CD8-positive, alpha-beta memory T cell (primary cell): ENCODE data around the gene ZNF217. TPM values are rescaled to one million over a fixed set of nuclear protein-coding genes. Genes with fewer than 3 reads are reported as not detected.
"Not testable (repeated sequence)": the region's sequence is repeated elsewhere in the genome, so short reads cannot be mapped to it uniquely, and the experiment has no call there.

Experiments
- CTCF ChIA-PET: fragments of 350-600 bp; sonication (Branson Sonifier 250); formaldehyde crosslinking; loops from one replicate; lab custom pipeline; 2021; ENCODE audit warnings: antibody characterized with exemption; lab: Charles Lee
- POLR2A ChIA-PET: fragments of 350-600 bp; sonication (Branson Sonifier 250); formaldehyde crosslinking; loops from one replicate; lab custom pipeline; 2021; ENCODE audit warnings: antibody characterized with exemption; lab: Charles Lee
- DNase-seq, 5 donors: peaks; one replicate each; pipeline versions ENCODE4 v3.0.0 to v3.0.0-alpha.2; 2020 to 2022; ENCODE audit warnings: mixed read lengths in 1 of 5
- H3K27ac ChIP-seq: one replicate; pipeline ENCODE4 v1.7.0; 2013; ENCODE audit warnings: low read depth, mild to moderate bottlenecking, low read length, moderate library complexity
- H3K27me3 ChIP-seq: 2 replicates; pipeline ENCODE4 v1.7.0; 2013; ENCODE audit warnings: low read length, mild to moderate bottlenecking; ENCODE audit not compliant: insufficient read depth, poor library complexity, severe bottlenecking
- H3K36me3 ChIP-seq: 2 replicates; pipeline ENCODE4 v1.7.0; 2013; ENCODE audit warnings: mild to moderate bottlenecking, low read length, moderate library complexity; ENCODE audit not compliant: insufficient read depth
- H3K4me1 ChIP-seq: 2 replicates; pipeline ENCODE4 v1.7.0; 2013; ENCODE audit warnings: mild to moderate bottlenecking, low read length, moderate library complexity; ENCODE audit not compliant: insufficient read depth
- H3K4me3 ChIP-seq: 2 replicates; pipeline ENCODE4 v1.7.0; 2013; ENCODE audit warnings: mild to moderate bottlenecking, low read length
- H3K9me3 ChIP-seq: 2 replicates; pipeline ENCODE4 v1.7.0; 2013; ENCODE audit warnings: mild to moderate bottlenecking, low read length
- H3K27ac Mint-ChIP-seq, 8 donors: one replicate each; pipeline ENCODE4 v1.8.0; 2020 to 2021; ENCODE audit warnings: mixed read lengths in 8 of 8, mild to moderate bottlenecking in 6 of 8, inconsistent platforms in 3 of 8, moderate library complexity in 3 of 8
- H3K27me3 Mint-ChIP-seq, 2 donors: one replicate each; pipeline ENCODE4 v1.8.0; 2020 to 2021; ENCODE audit warnings: mixed read lengths in 2 of 2, mild to moderate bottlenecking in 1 of 2, moderate library complexity in 1 of 2
- H3K36me3 Mint-ChIP-seq, 3 donors: one replicate each; pipeline ENCODE4 v1.8.0; 2020 to 2021; ENCODE audit warnings: mixed read lengths in 3 of 3, inconsistent platforms in 1 of 3, mild to moderate bottlenecking in 1 of 3
- H3K4me1 Mint-ChIP-seq, 3 donors: one replicate each; pipeline ENCODE4 v1.8.0; 2020 to 2021; ENCODE audit warnings: mixed read lengths in 3 of 3, inconsistent platforms in 1 of 3, mild to moderate bottlenecking in 1 of 3
- H3K4me3 Mint-ChIP-seq, 7 donors: one replicate each; pipeline ENCODE4 v1.8.0; 2020 to 2021; ENCODE audit warnings: mixed read lengths in 7 of 7, mild to moderate bottlenecking in 6 of 7, moderate library complexity in 4 of 7, inconsistent platforms in 2 of 7
- H3K9me3 Mint-ChIP-seq, 5 donors: one replicate each; pipeline ENCODE4 v1.8.0; 2020 to 2022; ENCODE audit warnings: mixed read lengths in 5 of 5, mild to moderate bottlenecking in 3 of 5, moderate library complexity in 2 of 5, inconsistent platforms in 1 of 5
- polyA plus RNA-seq: library from polyadenylated mRNA; unstranded; fragments of 300-500 nt; fragmentation: Illumina TruSeq; gene quantifications from one replicate; pipeline ENCODE4 v1.2.3, GENCODE V29; 2021
- total RNA-seq, 2 experiments: library from RNA; stranded (reverse); gene quantifications; one replicate each; pipeline ENCODE4 v1.2.3, GENCODE V29; 2021

The ZNF217 gene
- total and polyA plus RNA-seq, 3 experiments from 2014 or later, result 24.0 to 54.3 (median 52.5) TPM

DNA sequence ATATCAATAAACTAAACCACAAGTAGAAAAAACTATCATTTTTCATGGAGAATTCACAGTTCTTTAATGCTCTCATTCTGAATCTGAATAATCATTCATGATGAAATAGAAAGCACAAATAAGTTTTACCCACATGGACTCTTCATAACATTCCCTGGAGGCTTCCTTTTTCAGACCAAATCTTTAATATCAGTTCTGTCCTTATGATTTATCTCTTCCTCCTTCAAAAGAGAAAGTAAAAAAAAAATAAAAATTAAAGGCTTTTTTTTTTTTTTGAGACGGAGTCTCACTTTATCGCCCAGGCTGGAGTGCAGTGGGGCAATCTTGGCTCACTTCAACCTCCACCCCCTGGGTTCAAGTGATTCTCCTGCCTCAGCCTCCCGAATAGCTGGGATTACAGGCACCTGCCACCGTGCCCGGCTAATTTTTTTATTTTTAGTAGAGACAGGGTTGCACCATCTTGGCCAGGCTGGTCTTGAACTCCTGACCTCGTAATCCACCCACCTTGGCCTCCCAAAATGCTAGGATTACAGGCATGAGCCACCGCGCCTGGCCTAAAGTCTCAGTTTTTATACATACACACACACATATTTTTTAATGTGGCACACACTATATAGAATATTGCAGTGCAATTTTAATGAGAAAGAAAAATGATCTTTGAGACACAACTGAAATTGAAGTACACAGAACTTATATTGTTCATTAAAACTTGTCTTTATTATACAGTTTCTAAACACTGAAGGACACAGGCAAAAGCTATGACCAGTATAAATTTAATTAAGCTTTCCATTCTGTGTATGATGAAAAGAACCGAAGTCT, 31.9 kb upstream of the ZNF217 start:
- ChIA-PET CTCF (interaction anchor here (0.9 to 1.1 kb wide), 2 partner anchors 10 to 290 kb away, joined by 3 read pairs; no protein-coding TSS in a partner anchor), POLR2A (no interaction called here)
- Mint-ChIP-seq H3K27ac (no peak overlapping the region), H3K4me1 (peaks cover 32 to 41% (median 32%) of the 10 kb centered on the region in 3 donors), H3K27me3 (no peaks in the 10 kb centered on the region), H3K4me3 (no peak overlapping the region), H3K36me3 (no peaks in the 10 kb centered on the region), H3K9me3 (no peaks in the 10 kb centered on the region)
- Histone ChIP-seq H3K9me3 (no peaks in the 10 kb centered on the region), H3K4me1 (peaks cover 31% of the 10 kb centered on the region), H3K27me3 (no peaks in the 10 kb centered on the region), H3K4me3 (no peak overlapping the region), H3K27ac (no peak overlapping the region), H3K36me3 (no peaks in the 10 kb centered on the region)
- no peak for DNase-seq

DNA sequence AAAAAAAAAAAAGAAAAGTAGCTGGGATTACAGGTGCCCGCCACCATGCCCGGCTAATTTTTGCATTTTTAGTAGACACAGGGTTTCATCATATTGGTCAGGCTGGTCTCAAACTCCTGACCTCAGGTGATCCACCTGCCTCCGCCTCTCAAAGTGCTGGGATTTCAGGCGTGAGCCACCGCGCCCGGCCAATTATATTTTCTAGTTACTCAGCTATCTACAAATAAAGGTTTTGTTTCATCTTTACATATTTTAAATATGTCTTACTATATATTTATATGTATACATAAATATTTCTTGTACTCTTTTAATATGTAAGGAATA, 31.2 kb upstream of the ZNF217 start:
- H3K4me3 ChIP-seq, H3K27me3 ChIP-seq, POLR2A ChIA-PET, H3K36me3 Mint-ChIP-seq, H3K9me3 ChIP-seq, H3K4me3 Mint-ChIP-seq, DNase-seq, H3K27me3 Mint-ChIP-seq, H3K36me3 ChIP-seq, H3K9me3 Mint-ChIP-seq, H3K27ac ChIP-seq, H3K27ac Mint-ChIP-seq: not testable (repeated sequence)
- peaks cover 32% of the 10 kb centered on the region for H3K4me1 ChIP-seq
- CTCF ChIA-PET, result interaction anchor here (0.9 to 1.1 kb wide), 2 partner anchors 9 to 291 kb away, joined by 3 read pairs; no protein-coding TSS in a partner anchor
- peaks cover 32 to 41% (median 32%) of the 10 kb centered on the region in 3 donors for H3K4me1 Mint-ChIP-seq

DNA sequence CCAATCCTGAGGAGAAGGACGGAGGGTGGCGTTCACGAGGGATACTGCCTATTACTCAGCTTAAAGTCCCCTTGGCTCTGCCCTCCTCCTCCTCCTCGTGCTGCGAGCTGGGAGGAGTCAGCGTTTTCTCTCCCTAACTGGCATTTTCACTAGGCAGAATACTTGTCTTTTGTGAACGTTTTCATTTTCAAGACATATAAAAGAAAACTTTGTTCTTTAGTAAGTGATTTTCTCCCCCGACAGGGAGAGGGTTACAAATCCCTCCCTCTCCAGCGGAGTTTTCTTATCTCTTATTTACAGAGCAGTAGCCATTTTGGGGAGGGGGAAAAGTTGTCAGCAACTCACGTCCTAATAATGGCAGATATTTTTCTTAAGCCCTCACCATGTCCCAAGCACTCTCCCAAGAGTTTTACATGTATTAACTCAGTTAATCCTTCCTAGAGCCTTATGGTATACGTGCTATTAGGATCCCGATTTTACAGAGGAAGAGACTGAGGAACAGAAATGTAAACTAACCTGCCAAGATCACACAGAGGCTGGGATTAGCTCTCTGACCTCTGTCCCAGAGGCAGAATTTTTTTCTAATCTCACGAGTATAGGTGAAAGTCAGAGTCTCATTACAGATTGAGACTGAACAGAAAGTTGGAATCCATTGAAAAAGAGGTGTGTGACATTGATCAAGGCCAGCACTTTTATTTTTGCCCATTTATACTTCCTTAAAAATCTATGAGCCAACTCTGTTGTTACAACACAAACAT, 30.0 kb upstream of the ZNF217 start:
- H3K36me3 ChIP-seq, result no peaks in the 10 kb centered on the region
- H3K4me1 Mint-ChIP-seq, result peaks cover 32 to 41% (median 32%) of the 10 kb centered on the region in 3 donors

DNA sequence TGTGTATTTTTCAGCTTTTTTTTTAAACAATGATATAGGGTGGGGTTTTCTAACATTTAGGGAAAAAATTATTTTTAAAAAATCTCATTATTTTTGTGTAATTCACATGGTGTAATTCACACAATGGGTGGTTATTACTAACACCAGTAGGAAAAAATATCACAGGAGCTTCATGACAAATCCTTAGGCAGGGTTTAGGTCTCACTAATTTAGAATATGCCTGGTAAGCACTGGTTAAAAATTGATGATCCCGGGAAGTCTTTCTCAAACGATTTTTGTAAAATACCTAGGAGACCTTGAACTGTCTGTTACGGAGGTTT, 29.5 kb upstream of the ZNF217 start:
- Mint-ChIP-seq H3K9me3 (no peaks in the 10 kb centered on the region), H3K27me3 (no peaks in the 10 kb centered on the region), H3K4me1 (peaks cover 32 to 41% (median 32%) of the 10 kb centered on the region in 3 donors), H3K4me3 (peak overlapping the region; percentile 74 to 85 (median 83)), H3K27ac (peak overlapping the region; percentile 72 to 92 (median 84)), H3K36me3 (no peaks in the 10 kb centered on the region)
- H3K9me3 ChIP-seq, result no peaks in the 10 kb centered on the region
- POLR2A ChIA-PET, result interaction anchor here (0.7 to 3.6 kb wide), 4 partner anchors 10 to 250 kb away, joined by 3 to 30 read pairs (median 8); no protein-coding TSS in a partner anchor
- peak overlapping the region; percentile 49 for H3K4me3 ChIP-seq
- H3K4me1 ChIP-seq, result peaks cover 32% of the 10 kb centered on the region
- CTCF ChIA-PET, result interaction anchor here (1.2 to 2.3 kb wide), 4 partner anchors 9 to 20 kb away, joined by 3 to 7 read pairs (median 6); no protein-coding TSS in a partner anchor
- no peaks in the 10 kb centered on the region for H3K36me3 ChIP-seq
- DNase-seq, result no peak
- no peaks in the 10 kb centered on the region for H3K27me3 ChIP-seq
- H3K27ac ChIP-seq, result peak overlapping the region; percentile 71

More for the DNA sequence above, 30.0 kb upstream of the ZNF217 start:
- no peaks in the 10 kb centered on the region for H3K9me3 Mint-ChIP-seq
- peak overlapping the region; percentile 74 to 85 (median 83) for H3K4me3 Mint-ChIP-seq
- DNase-seq, result no peak
- peak overlapping the region; percentile 72 to 92 (median 84) for H3K27ac Mint-ChIP-seq
- H3K27me3 ChIP-seq, result no peaks in the 10 kb centered on the region
- H3K27me3 Mint-ChIP-seq, result no peaks in the 10 kb centered on the region
- H3K4me3 ChIP-seq, result peak overlapping the region; percentile 49
- peak overlapping the region; percentile 71 for H3K27ac ChIP-seq
- peaks cover 32% of the 10 kb centered on the region for H3K4me1 ChIP-seq
- H3K9me3 ChIP-seq, result no peaks in the 10 kb centered on the region
- ChIA-PET CTCF (interaction anchor here (1.2 to 2.3 kb wide), 4 partner anchors 9 to 19 kb away, joined by 3 to 7 read pairs (median 6); no protein-coding TSS in a partner anchor), POLR2A (interaction anchor here (0.7 to 3.6 kb wide), 4 partner anchors 14 to 249 kb away, joined by 3 to 30 read pairs (median 5); no protein-coding TSS in a partner anchor)
- no peaks in the 10 kb centered on the region for H3K36me3 Mint-ChIP-seq

DNA sequence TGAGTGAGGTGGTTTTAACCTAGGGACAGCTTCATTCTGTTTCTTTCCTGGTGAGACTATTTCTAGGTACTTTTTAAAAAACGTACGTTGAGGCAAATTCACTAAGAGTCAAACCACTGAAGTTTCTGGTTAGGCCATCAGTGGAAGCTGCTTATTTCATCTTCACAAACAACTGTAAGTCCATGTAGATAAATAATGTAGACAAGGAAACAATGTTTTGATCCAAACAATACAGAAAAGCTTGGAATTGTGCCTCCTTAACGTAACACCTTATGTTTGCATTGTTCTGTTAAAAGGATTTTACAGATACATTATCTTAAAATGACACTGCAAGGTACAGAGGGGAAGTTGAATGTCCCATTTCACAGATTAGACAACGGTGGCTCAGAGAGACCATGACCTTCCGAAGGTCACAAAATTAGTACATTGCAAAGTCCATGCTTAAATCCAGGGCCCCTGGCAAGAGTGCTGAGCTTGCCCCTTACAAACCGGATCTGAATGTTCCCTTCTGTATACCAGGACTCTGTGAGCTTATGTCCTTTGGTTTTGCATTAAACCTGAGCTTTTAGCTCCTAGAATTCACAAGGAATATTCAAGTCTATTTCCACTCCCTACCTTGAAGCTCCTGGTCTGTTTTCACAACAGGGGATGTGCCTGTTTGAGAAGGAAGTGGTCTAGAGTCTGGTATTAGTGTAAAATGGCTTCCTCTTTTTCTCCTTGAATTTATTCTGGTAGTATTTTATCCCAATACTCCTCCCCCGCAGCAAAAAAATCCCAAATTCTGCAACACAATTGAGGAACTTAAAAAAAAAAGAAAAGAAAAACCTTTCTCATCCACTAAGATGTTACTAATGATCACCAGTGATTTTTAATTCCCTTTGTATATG, 28.9 kb upstream of the ZNF217 start:
- Histone ChIP-seq H3K27ac (peak overlapping the region; percentile 71), H3K4me1 (peaks cover 32% of the 10 kb centered on the region), H3K4me3 (no peak overlapping the region), H3K9me3 (no peaks in the 10 kb centered on the region), H3K36me3 (no peaks in the 10 kb centered on the region), H3K27me3 (no peaks in the 10 kb centered on the region)
- H3K27ac Mint-ChIP-seq, result peak overlapping the region; percentile 72 to 92 (median 80)
- H3K4me1 Mint-ChIP-seq, result peaks cover 32 to 41% (median 32%) of the 10 kb centered on the region in 3 donors
- no peaks in the 10 kb centered on the region for H3K27me3 Mint-ChIP-seq
- H3K36me3 Mint-ChIP-seq, result no peaks in the 10 kb centered on the region
- no peak for DNase-seq
- peak overlapping the region; percentile 41 to 85 (median 81) for H3K4me3 Mint-ChIP-seq
- POLR2A ChIA-PET, result interaction anchor here (0.6 to 3.6 kb wide), 6 partner anchors 9 to 27 kb away, joined by 3 to 30 read pairs (median 7); no protein-coding TSS in a partner anchor
- CTCF ChIA-PET, result interaction anchor here (1.2 to 2.3 kb wide), 4 partner anchors 9 to 20 kb away, joined by 3 to 7 read pairs (median 6); no protein-coding TSS in a partner anchor
- H3K9me3 Mint-ChIP-seq, result no peaks in the 10 kb centered on the region

DNA sequence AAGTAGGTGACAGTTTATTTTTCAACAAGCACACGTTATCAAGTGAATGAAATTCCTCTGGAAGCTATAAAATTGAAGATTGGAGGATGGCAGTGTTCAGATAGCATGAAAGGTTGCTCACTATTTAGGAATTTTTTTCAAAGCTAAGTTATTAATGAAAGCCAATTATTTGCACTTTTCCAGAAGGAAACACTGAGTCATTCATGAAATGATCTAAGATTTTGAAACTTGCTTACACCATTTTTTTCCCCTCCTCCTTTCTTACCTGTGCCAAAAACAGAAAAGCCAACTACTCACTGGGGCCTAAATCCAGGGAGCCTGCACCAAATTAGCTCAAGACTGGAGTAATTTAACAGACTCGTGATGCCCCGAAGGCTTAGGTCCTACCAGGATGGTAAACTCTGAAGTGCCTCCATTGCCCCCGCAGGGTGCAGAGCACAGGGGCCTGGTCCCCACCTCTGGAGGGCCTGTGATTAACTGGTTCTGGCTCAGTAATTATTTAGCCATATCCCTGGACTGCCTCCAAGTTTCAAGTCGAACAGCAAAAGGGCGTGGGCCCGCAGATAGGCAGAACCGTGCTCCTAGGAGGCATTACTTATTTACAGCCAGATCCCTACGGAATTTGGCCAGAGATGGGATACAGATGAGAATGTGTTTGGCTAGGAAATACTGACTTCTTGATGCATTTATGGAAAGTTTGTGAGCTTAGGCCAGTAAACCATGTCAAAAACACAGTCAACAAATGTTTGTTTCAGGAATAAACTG, 28.0 kb upstream of the ZNF217 start:
- no peaks in the 10 kb centered on the region for H3K9me3 Mint-ChIP-seq
- H3K4me3 ChIP-seq, result no peak overlapping the region
- H3K27ac Mint-ChIP-seq, result peak overlapping the region; percentile 72 to 92 (median 80)
- peaks cover 32 to 41% (median 32%) of the 10 kb centered on the region in 3 donors for H3K4me1 Mint-ChIP-seq
- H3K36me3 Mint-ChIP-seq, result no peaks in the 10 kb centered on the region
- CTCF ChIA-PET, result interaction anchor here (0.8 to 2.3 kb wide), 3 partner anchors 8 to 27 kb away, joined by 3 to 7 read pairs (median 3); no protein-coding TSS in a partner anchor
- H3K9me3 ChIP-seq, result no peaks in the 10 kb centered on the region
- DNase-seq, result no peak
- H3K4me1 ChIP-seq, result peaks cover 32% of the 10 kb centered on the region
- POLR2A ChIA-PET, result interaction anchor here (0.6 to 3.6 kb wide), 7 partner anchors 8 to 165 kb away, joined by 3 to 30 read pairs (median 3); no protein-coding TSS in a partner anchor
- H3K27me3 Mint-ChIP-seq, result no peaks in the 10 kb centered on the region
- H3K4me3 Mint-ChIP-seq, result peak overlapping the region in 6 of 7 donors; percentile 27 to 81 (median 42)
- H3K27me3 ChIP-seq, result no peaks in the 10 kb centered on the region
- H3K36me3 ChIP-seq, result no peaks in the 10 kb centered on the region
- peak overlapping the region; percentile 71 for H3K27ac ChIP-seq
